Right lung (tissue), 5 donors: ENCODE measurements around the gene CCDC85B. TPM values are rescaled to one million over a fixed set of nuclear protein-coding genes. Genes with fewer than 3 reads are reported as not detected.

Experiments
- DNase-seq, 2 donors: peaks; one replicate each; pipeline ENCODE4 v3.0.0-alpha.2; 2013
- polyA plus RNA-seq, 5 donors: library from polyadenylated mRNA; unstranded; fragments of 120-200 nt; gene quantifications; one replicate each; pipeline versions ENCODE4 v1.2.1 to v1.2.3, GENCODE V29; 2013; ENCODE audit warnings: inconsistent platforms in 1 of 5, low replicate concordance in 1 of 5; ENCODE audit not compliant: insufficient read length in 5 of 5, insufficient read depth in 1 of 5

The CCDC85B gene
- polyA plus RNA-seq, 5 donors, result 10.2 to 37.1 (median 11.4) TPM

GRCh38 chr11:65867284-65868071, 23.0 kb upstream of the CCDC85B start:
- DNase-seq, result no peak

GRCh38 chr11:65868076-65868667, 22.3 kb upstream of the CCDC85B start:
- DNase-seq, result no peak

- DNase-seq, result no peak
Observed at GRCh38 chr11:65868907-65869306, 21.6 kb upstream of the CCDC85B start.

GRCh38 chr11:65869643-65870306, 20.7 kb upstream of the CCDC85B start:
- no peak for DNase-seq

GRCh38 chr11:65870307-65870658, 20.2 kb upstream of the CCDC85B start:
- DNase-seq, result no peak

GRCh38 chr11:65870706-65871681, 19.5 kb upstream of the CCDC85B start:
- no peak for DNase-seq

GRCh38 chr11:65871811-65872548, 18.5 kb upstream of the CCDC85B start:
- DNase-seq, result no peak

GRCh38 chr11:65872586-65873317, 17.7 kb upstream of the CCDC85B start, which contains the start of gene EFEMP2:
TSS of gene EFEMP2 (minus strand) at chr11:65872800. CDS start at chr11:65872354, 446 bp downstream.
- peak; percentile 76 to 80 for DNase-seq

GRCh38 chr11:65873318-65874156, 16.9 kb upstream of the CCDC85B start:
- DNase-seq, result peak; percentile 95

- DNase-seq, result no peak
Observed at GRCh38 chr11:65879617-65880016, 10.9 kb upstream of the CCDC85B start, which contains the start of gene CTSW. TSS of gene CTSW (plus strand) at chr11:65879837. CDS start at chr11:65879855, 18 bp downstream.

GRCh38 chr11:65880027-65880426, 10.4 kb upstream of the CCDC85B start:
- no peak for DNase-seq

GRCh38 chr11:65880844-65881421, 9.5 kb upstream of the CCDC85B start:
- DNase-seq, result no peak

GRCh38 chr11:65882120-65883057, 8.1 kb upstream of the CCDC85B start:
- no peak for DNase-seq

- DNase-seq, result no peak
Observed at GRCh38 chr11:65883058-65883761, 7.3 kb upstream of the CCDC85B start.

GRCh38 chr11:65883786-65884715, 6.4 kb upstream of the CCDC85B start:
- no peak for DNase-seq

- DNase-seq, result peak in 1 of 2 donors; percentile 66
Observed at GRCh38 chr11:65884716-65885092, 5.8 kb upstream of the CCDC85B start.
